Neural progenitor cell (in vitro differentiated cells): ENCODE results near the gene SH3D21.

Experiments
- EZH2 ChIP-seq: fragments of 200-600 bp; sonication (generic); IDR thresholded peaks from 2 replicates; pipeline ENCODE4 v1.6.1; 2017; ENCODE audit warnings: antibody characterized with exemption, mild to moderate bottlenecking, moderate library complexity
- EZH2phosphoT487 ChIP-seq: fragments of 200-600 bp; sonication (generic); IDR thresholded peaks from 2 replicates; pipeline ENCODE4 v1.6.1; 2017; ENCODE audit warnings: antibody characterized with exemption
- TF ChIP-seq, protein P1 (sequence below): fragments of 200-600 bp; sonication (generic); IDR thresholded peaks from 2 replicates; pipeline ENCODE4 v1.5.1; 2017; ENCODE audit warnings: antibody characterized with exemption, mild to moderate bottlenecking

DNA sequence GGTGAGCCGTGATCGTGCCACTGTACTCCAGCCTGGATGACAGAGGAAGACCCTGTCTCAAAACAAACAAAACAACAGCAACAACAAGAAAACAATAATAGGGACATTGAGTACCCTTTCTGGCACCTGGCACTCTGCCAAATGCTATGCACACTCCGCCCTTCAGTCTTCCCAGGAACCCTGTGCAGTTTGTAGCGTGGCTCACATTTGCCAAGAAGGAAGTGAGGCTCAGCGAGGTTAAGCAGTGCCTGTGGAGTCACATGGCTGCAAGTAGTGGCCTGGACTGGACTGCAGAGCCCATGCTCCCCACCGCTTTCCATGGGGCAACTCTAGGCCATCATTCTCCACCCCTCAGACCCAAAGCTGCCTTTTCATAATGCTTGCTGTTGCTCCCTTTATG is 22.5 kb downstream of the SH3D21 start:
- TF ChIP-seq, protein P1, sequence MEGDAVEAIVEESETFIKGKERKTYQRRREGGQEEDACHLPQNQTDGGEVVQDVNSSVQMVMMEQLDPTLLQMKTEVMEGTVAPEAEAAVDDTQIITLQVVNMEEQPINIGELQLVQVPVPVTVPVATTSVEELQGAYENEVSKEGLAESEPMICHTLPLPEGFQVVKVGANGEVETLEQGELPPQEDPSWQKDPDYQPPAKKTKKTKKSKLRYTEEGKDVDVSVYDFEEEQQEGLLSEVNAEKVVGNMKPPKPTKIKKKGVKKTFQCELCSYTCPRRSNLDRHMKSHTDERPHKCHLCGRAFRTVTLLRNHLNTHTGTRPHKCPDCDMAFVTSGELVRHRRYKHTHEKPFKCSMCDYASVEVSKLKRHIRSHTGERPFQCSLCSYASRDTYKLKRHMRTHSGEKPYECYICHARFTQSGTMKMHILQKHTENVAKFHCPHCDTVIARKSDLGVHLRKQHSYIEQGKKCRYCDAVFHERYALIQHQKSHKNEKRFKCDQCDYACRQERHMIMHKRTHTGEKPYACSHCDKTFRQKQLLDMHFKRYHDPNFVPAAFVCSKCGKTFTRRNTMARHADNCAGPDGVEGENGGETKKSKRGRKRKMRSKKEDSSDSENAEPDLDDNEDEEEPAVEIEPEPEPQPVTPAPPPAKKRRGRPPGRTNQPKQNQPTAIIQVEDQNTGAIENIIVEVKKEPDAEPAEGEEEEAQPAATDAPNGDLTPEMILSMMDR = no peak
- TF ChIP-seq EZH2 (no peak), EZH2phosphoT487 (no peak)
